IPS-NIHi7 (cell line): ENCODE results near the gene ABTB2.

Experiments
- DNase-seq: peaks from one replicate; pipeline ENCODE4 v3.0.0; 2012; ENCODE audit warnings: mixed read lengths; ENCODE audit errors: extremely low spot score

The ABTB2 gene

GRCh38 chr11:34288492-34288891 lies 69.3 kb downstream of the ABTB2 start:
- DNase-seq = no peak

- no peak for DNase-seq
Observed at GRCh38 chr11:34284811-34285481, 72.9 kb downstream of the ABTB2 start.

- no peak for DNase-seq
Observed at GRCh38 chr11:34284156-34284555, 73.7 kb downstream of the ABTB2 start.

GRCh38 chr11:34280945-34281872 lies 76.6 kb downstream of the ABTB2 start:
- DNase-seq = no peak

GRCh38 chr11:34278693-34279297 lies 79.0 kb downstream of the ABTB2 start:
- no peak for DNase-seq

GRCh38 chr11:34278175-34278574 lies 79.6 kb downstream of the ABTB2 start:
- DNase-seq = no peak

GRCh38 chr11:34277171-34277570 lies 80.6 kb downstream of the ABTB2 start:
- DNase-seq = no peak

GRCh38 chr11:34276352-34276864 lies 81.4 kb downstream of the ABTB2 start:
- no peak for DNase-seq

- no peak for DNase-seq
Observed at GRCh38 chr11:34275486-34275885, 82.3 kb downstream of the ABTB2 start.

- no peak for DNase-seq
Observed at GRCh38 chr11:34274712-34275398, 83.0 kb downstream of the ABTB2 start.

GRCh38 chr11:34273099-34273498 lies 84.7 kb downstream of the ABTB2 start:
- DNase-seq = no peak

- DNase-seq = no peak
Observed at GRCh38 chr11:34271727-34272126, 86.1 kb downstream of the ABTB2 start.

GRCh38 chr11:34270711-34271110 lies 87.1 kb downstream of the ABTB2 start:
- DNase-seq = no peak

- DNase-seq = no peak
Observed at GRCh38 chr11:34269694-34270245, 88.0 kb downstream of the ABTB2 start.

GRCh38 chr11:34268906-34269430 lies 88.8 kb downstream of the ABTB2 start:
- no peak for DNase-seq

- DNase-seq = no peak
Observed at GRCh38 chr11:34267417-34267816, 90.4 kb downstream of the ABTB2 start.

GRCh38 chr11:34267013-34267412 lies 90.8 kb downstream of the ABTB2 start:
- no peak for DNase-seq

GRCh38 chr11:34266090-34266912 lies 91.5 kb downstream of the ABTB2 start:
- DNase-seq = no peak

- DNase-seq = no peak
Observed at GRCh38 chr11:34264303-34265110, 93.3 kb downstream of the ABTB2 start.
